Choroid plexus epithelial cell (primary cell): ENCODE measurements around the gene MGST2.
A peak's percentile ranks its signal among the peaks of the same experiment; 100 is the strongest.

ENCODE experiments used
- DNase-seq: peaks from one replicate; pipeline ENCODE4 v3.0.0-alpha.2; 2010; ENCODE audit warnings: low read depth
- H3K4me3 ChIP-seq: 2 replicates; pipeline ENCODE4 v1.5.1; 2011; ENCODE audit warnings: low read depth, mild to moderate bottlenecking, control low read depth, low read length, moderate library complexity
- TF ChIP-seq, protein P1 (sequence below): conservative IDR thresholded peaks from 2 replicates; pipeline ENCODE4 v1.5.1; 2011; ENCODE audit warnings: low read depth, mild to moderate bottlenecking, control low read depth, inconsistent platforms, low read length, moderate library complexity

The MGST2 gene

DNA sequence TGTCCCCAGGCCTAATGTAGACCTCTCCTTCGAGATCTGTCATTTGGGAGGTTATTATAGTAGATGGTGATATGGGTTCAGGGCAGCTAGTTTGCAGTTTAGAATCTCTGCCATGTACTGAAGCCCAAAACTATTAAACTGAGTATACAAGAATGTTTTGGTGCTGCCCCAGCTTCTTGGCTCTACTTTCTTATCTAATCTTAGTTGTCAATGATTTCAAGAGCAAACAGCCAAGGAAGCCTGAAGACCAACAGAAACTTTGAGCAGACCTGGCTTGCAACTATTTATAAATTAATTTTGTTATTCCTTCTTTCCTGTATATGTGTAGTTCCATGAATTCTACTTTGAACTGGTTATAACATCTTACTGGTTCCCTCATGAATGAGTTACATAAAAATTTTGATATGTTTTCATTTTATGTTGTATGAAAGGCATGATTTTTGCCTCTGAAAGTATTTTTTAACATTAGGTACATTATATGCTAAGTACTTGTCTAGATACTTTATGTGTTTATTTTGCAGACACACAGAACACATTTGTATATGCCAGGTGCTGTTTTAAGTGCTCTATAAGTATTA, 2.0 kb upstream of the MGST2 start:
- TF ChIP-seq, protein P1, sequence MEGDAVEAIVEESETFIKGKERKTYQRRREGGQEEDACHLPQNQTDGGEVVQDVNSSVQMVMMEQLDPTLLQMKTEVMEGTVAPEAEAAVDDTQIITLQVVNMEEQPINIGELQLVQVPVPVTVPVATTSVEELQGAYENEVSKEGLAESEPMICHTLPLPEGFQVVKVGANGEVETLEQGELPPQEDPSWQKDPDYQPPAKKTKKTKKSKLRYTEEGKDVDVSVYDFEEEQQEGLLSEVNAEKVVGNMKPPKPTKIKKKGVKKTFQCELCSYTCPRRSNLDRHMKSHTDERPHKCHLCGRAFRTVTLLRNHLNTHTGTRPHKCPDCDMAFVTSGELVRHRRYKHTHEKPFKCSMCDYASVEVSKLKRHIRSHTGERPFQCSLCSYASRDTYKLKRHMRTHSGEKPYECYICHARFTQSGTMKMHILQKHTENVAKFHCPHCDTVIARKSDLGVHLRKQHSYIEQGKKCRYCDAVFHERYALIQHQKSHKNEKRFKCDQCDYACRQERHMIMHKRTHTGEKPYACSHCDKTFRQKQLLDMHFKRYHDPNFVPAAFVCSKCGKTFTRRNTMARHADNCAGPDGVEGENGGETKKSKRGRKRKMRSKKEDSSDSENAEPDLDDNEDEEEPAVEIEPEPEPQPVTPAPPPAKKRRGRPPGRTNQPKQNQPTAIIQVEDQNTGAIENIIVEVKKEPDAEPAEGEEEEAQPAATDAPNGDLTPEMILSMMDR: no peak
- no peak for DNase-seq
- H3K4me3 ChIP-seq: no peak overlapping the region

DNA sequence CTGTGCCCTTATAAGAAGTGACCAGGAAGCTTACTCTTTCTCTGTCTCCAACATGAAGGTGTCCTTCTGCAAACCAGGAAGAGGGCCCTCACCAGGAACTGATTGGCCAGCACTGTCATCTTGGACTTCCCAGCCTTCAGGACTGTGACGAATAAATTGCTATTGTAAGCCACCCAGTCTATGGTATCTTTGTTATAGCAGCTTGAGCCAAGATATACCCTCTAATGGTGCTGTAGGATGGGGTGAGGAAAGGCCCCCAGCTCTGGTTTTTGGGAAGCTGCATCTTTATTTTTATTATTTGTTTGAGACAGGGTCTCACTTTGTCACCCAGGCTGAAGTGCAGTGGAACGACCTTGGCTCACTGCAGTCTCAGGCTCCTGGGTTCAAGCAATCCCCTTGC, 1.2 kb upstream of the MGST2 start:
- TF ChIP-seq, protein P1: no peak
- H3K4me3 ChIP-seq: no peak overlapping the region
- DNase-seq: no peak

DNA sequence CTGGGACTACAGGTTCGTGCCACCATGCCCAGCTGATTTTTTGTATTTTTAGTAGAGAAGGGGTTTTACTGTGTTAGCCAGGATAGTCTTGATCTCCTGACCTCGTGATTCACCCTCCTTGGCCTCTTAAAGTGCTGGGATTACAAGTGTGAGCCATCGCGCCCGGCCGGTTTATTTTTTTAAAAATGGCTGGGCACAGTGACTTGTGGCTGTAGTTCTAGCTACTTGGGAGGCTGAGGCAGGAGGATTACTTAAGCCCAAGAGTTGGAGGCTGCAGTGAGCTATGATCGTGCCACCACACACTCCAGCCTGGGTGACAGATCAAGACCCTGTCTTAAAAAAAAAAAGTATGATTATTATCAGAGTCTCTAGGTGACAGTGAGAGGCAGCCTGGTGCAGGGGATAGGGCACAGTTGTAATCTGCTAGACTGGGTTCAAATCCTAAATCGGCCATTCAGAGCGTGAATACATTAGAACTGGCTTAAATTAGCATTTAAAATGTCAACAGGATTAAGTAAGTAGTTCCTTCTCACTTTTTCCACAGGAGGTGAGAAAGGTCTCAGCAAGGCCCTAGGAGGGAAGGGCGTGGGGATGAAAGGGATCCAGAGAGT, 435 bp upstream of the MGST2 start:
- DNase-seq: no peak
- TF ChIP-seq, protein P1: no peak
- H3K4me3 ChIP-seq: peak overlapping the region; percentile 64

DNA sequence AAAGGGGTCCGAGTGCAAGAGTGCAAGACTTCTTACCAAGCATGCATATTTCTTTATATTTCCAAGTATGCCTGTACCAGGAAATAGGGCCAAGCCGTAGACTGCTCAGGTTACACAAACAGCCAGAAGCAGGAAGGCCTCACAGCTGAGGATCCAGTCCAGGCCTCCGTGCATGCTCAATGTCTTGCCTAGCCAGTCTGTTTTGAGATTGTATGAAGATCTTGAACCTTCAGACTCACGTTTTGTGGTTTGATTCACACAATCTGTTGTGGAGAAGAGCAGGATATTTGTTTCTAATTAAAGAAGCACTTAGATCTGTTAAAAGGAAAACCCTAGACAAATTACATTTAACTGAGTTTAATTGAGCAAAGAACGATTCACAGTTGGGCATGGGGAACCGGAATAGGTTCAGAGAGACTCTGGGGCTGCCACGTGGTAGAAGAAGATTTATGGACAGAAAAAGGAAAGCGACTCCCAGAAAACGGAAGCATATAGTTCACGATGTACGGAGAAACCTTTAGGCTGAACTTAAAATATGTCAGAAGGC, 1.2 kb downstream of the MGST2 start:
- TF ChIP-seq, protein P1: no peak
- peak overlapping the region; percentile 64 for H3K4me3 ChIP-seq

DNA sequence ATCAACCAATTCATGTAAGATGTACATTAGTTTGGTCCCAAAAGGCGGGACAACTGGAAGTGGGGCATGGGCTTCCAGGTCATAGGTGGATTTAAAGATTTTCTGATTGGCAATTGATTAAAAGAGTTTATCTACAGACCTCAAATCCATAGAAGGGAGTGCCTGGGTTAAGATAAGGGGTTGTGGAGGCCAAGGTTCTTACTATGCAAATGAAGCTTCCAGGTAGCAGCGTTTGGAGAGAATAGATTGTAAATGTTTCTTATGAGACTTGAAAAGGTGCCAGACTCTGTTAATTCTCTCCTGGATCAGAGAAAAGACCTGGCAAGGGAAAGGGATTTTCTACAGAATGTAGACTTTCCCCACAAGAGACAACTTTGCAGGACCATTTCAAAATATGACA, 2.4 kb downstream of the MGST2 start:
- no peak for DNase-seq
- no peak overlapping the region for H3K4me3 ChIP-seq
- TF ChIP-seq, protein P1: no peak

More for the DNA sequence above, 1.2 kb downstream of the MGST2 start:
- peak; percentile 91 for DNase-seq

DNA sequence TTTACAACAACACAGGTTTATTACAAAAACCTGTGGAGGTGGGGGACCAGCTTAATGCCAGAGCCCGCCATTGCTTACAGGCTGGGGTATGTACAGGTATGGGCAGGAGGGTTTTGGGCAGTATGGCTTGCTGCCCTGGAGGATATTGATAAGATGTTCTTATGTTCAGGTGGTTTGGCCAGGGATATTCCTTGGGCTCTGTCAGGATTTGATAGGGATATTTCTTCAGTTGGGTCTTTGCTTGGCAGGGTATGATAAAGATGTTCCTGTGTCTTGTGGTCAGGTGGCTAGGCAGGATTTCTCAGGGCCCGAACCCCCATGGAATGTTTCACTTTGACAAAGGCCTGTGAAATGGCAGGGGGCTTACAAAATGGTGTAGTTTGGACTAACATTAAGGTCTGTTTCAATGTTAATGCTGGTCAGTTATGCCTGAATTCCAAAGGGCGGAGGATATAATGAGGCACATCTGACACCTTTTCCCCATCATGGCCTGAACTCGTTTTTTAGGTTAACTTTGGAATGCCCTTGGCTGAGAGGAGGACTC, 3.1 kb downstream of the MGST2 start:
- TF ChIP-seq, protein P1: no peak

More for the DNA sequence above, 3.1 kb downstream of the MGST2 start:
- no peak overlapping the region for H3K4me3 ChIP-seq
- DNase-seq: no peak
